MCF 10A (cell line): ENCODE data around the gene SUPT4H1. TPM values are rescaled to one million over a fixed set of nuclear protein-coding genes. Genes with fewer than 3 reads are reported as not detected.

Experiments used
- BruUV-seq: library from RNA; stranded (reverse); fragments of 400-500 nt; replicated peaks from 2 replicates; lab custom pipeline; 2021; lab: Mats Ljungman, UMichigan
- CTCF ChIA-PET: fragments of 300-600 bp; sonication (Branson Sonifier 250); formaldehyde crosslinking; extraction: SDS; loops from one replicate; lab custom pipeline; 2021; ENCODE audit warnings: antibody characterized with exemption, inconsistent platforms; lab: Yijun Ruan, JAX
- POLR2A ChIA-PET: fragments of 300-600, 350-650 bp; sonication (Branson Sonifier 250); formaldehyde crosslinking; extraction: SDS; loops from one replicate; lab custom pipeline; 2020; ENCODE audit warnings: antibody characterized with exemption, inconsistent platforms; lab: Yijun Ruan, JAX
- DNase-seq: peaks from one replicate; pipeline ENCODE4 v3.0.0-alpha.2; 2018; ENCODE audit not compliant: unreplicated experiment
- H3K27ac Mint-ChIP-seq: one replicate; pipeline ENCODE4 v1.8.0; 2022; ENCODE audit warnings: mild to moderate bottlenecking, low read depth, mixed read lengths; ENCODE audit not compliant: unreplicated experiment
- H3K27me3 Mint-ChIP-seq: one replicate; pipeline ENCODE4 v1.8.0; 2022; ENCODE audit warnings: mixed read lengths; ENCODE audit not compliant: insufficient read depth, unreplicated experiment
- H3K36me3 Mint-ChIP-seq: one replicate; pipeline ENCODE4 v1.8.0; 2022; ENCODE audit warnings: mild to moderate bottlenecking, moderate library complexity, mixed read lengths; ENCODE audit not compliant: insufficient read depth, unreplicated experiment
- H3K4me1 Mint-ChIP-seq: one replicate; pipeline ENCODE4 v1.8.0; 2022; ENCODE audit warnings: mixed read lengths; ENCODE audit not compliant: insufficient read depth, unreplicated experiment
- H3K4me3 Mint-ChIP-seq: one replicate; pipeline ENCODE4 v1.8.0; 2022; ENCODE audit warnings: mild to moderate bottlenecking, moderate library complexity, mixed read lengths; ENCODE audit not compliant: unreplicated experiment
- H3K9me3 Mint-ChIP-seq: one replicate; pipeline ENCODE4 v1.8.0; 2022; ENCODE audit warnings: mixed read lengths; ENCODE audit not compliant: unreplicated experiment
- CTCF ChIP-seq: fragments of 200-600 bp; IDR thresholded peaks from one replicate; pipeline ENCODE4 v1.8.0; 2022; ENCODE audit warnings: antibody characterized with exemption, mild to moderate bottlenecking; ENCODE audit not compliant: unreplicated experiment
- intact Hi-C: fragments of 100-400 bp; cut with micrococcal nuclease; formaldehyde crosslinking; loops from 2 replicates; pipeline ENCODE4 v1.14.1; 2022
- total RNA-seq: library from RNA; stranded (reverse); gene quantifications from 2 replicates; pipeline ENCODE4 v1.2.3, GENCODE V29; 2022

Gene SUPT4H1
- total RNA-seq, 1 experiment from 2014 or later, result 63.4 TPM

DNA sequence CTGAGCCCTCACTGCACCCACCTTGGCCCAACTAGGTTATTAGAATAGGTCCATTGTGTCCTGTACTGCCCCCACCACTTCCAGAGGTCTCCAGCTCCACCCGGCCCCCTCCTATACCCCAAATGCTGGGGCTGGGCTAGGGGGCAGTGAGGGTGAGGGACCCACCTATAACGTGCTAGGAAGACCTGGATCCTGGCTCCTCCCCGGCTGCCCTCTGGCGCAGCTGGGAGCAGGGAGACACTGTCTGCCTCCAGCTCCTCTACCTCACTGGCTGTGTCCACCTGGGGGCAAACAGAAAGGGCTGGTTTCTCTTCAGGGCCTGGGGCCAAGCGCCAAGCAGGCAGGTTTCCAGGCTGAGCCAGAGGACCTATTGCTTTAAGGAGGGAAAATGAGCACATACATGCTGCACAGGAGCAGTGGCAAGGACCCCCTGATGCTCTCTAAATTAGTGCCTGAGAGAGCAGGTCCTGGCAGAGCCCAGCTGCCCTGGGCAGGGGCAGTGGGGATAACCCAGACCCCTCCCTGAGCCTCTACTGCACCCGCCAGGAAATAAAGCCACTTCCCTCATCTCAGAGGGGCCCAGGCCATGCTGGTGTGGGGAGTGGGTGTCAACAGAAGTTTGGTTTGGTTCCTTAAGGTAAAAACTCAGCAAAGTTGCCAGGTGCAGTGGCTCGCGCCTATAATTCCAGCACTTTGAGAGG is 35.6 kb downstream of the SUPT4H1 start:
- POLR2A ChIA-PET, result interaction anchor here (1.0 to 2.8 kb wide), 4 partner anchors 24 to 199 kb away, joined by 3 to 28 read pairs (median 6); partner anchors contain the start of genes RNF43 and SUPT4H1
- H3K36me3 Mint-ChIP-seq, result no peaks in the 10 kb centered on the region
- TF ChIP-seq CTCF, result no peak
- H3K27ac Mint-ChIP-seq, result no peak overlapping the region
- DNase-seq, result no peak
- H3K9me3 Mint-ChIP-seq, result no peaks in the 10 kb centered on the region
- BruUV-seq, result no TSS peak
- CTCF ChIA-PET, result interaction anchor here (0.5 to 6.8 kb wide), 30 partner anchors 9 to 395 kb away, joined by 3 to 127 read pairs (median 6); partner anchors contain the start of genes RNF43 and SUPT4H1
- H3K27me3 Mint-ChIP-seq, result no peaks in the 10 kb centered on the region
- intact Hi-C loops, result no loop called here
- peaks cover 7% of the 10 kb centered on the region for H3K4me1 Mint-ChIP-seq
- H3K4me3 Mint-ChIP-seq, result no peak overlapping the region

- TF ChIP-seq CTCF, result no peak
- H3K27me3 Mint-ChIP-seq, result no peaks in the 10 kb centered on the region
- no TSS peak for BruUV-seq
- no peaks in the 10 kb centered on the region for H3K36me3 Mint-ChIP-seq
- no peak overlapping the region for H3K4me3 Mint-ChIP-seq
- POLR2A ChIA-PET, result interaction anchor here (1.0 to 2.8 kb wide), 3 partner anchors 23 to 199 kb away, joined by 3 to 28 read pairs (median 4); partner anchors contain the start of gene RNF43
- no peak overlapping the region for H3K27ac Mint-ChIP-seq
- peaks cover 6% of the 10 kb centered on the region for H3K4me1 Mint-ChIP-seq
- no peaks in the 10 kb centered on the region for H3K9me3 Mint-ChIP-seq
- no peak for DNase-seq
- CTCF ChIA-PET, result interaction anchor here (0.5 to 6.8 kb wide), 13 partner anchors 8 to 703 kb away, joined by 3 to 127 read pairs (median 4); partner anchors contain the start of genes RNF43 and SUPT4H1
- intact Hi-C loops, result no loop called here
These were observed 36.3 kb downstream of the SUPT4H1 start for GRCh38 chr17:58315750-58316149.

DNA sequence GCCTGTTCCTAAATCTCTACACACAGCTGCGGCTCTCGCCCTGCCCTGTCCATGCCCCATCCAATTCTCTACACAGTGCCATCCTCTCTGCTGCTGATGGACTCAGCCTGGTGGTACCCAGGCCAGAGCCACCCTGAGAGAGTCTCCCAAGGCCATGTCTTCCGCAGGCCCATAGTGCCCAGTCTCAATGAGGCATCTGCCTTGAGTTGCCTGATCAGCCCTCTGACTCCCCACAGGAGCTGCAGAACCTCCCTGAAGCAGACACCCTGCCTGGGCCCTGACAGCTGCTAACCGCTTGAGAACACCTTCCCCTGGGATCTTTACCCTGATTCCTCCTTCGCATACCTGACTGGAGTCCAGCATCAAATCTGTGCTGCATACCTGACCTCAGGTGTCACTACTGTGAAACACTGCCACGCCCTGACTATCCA is 36.7 kb downstream of the SUPT4H1 start:
- Mint-ChIP-seq H3K27ac (no peak overlapping the region), H3K27me3 (no peaks in the 10 kb centered on the region), H3K36me3 (no peaks in the 10 kb centered on the region), H3K4me1 (peaks cover 6% of the 10 kb centered on the region), H3K9me3 (no peaks in the 10 kb centered on the region), H3K4me3 (no peak overlapping the region)
- no peak for DNase-seq
- ChIA-PET POLR2A (interaction anchor here (0.6 to 2.8 kb wide), 4 partner anchors 23 to 365 kb away, joined by 3 to 28 read pairs (median 4); partner anchors contain the start of gene RNF43), CTCF (interaction anchor here (0.6 to 6.8 kb wide), 9 partner anchors 22 to 1004 kb away, joined by 3 to 127 read pairs (median 3); partner anchors contain the start of genes RNF43 and SUPT4H1)
- intact Hi-C loops, result no loop called here
- no peak for TF ChIP-seq CTCF
- no TSS peak for BruUV-seq

GRCh38 chr17:58314706-58315015 is 37.3 kb downstream of the SUPT4H1 start:
- POLR2A ChIA-PET, result interaction anchor here (0.6 kb wide), 1 partner anchor 366 kb away, joined by 3 read pairs; no protein-coding TSS in a partner anchor

More at GRCh38 chr17:58314706-58315015, 37.3 kb downstream of the SUPT4H1 start:
- Mint-ChIP-seq H3K36me3 (no peaks in the 10 kb centered on the region), H3K4me1 (peaks cover 6% of the 10 kb centered on the region), H3K27me3 (no peaks in the 10 kb centered on the region), H3K27ac (no peak overlapping the region), H3K4me3 (no peak overlapping the region), H3K9me3 (no peaks in the 10 kb centered on the region)
- TF ChIP-seq CTCF, result no peak
- intact Hi-C loops, result no loop called here
- CTCF ChIA-PET, result interaction anchor here (0.6 to 6.8 kb wide), 4 partner anchors 103 to 1003 kb away, joined by 3 to 127 read pairs (median 18); partner anchors contain the start of gene RNF43
- no peak for DNase-seq
- BruUV-seq, result no TSS peak
